AG09319 (cell line): ENCODE measurements around the gene TEDC2.

Experiments used
- DNase-seq: peaks from one replicate; pipeline ENCODE4 v3.0.0-alpha.2; 2010; ENCODE audit warnings: low read depth; ENCODE audit errors: extremely low read depth
- CTCF ChIP-seq: IDR thresholded peaks from 2 replicates; pipeline ENCODE4 v1.5.1; 2011; ENCODE audit warnings: low read depth, mild to moderate bottlenecking, inconsistent platforms, low read length, moderate library complexity

The TEDC2 gene

GRCh38 chr16:2507665-2508064 is 47.8 kb downstream of the TEDC2 start:
- no peak for DNase-seq
- TF ChIP-seq CTCF, result no peak

- no peak for DNase-seq
- no peak for TF ChIP-seq CTCF
These were observed 49.0 kb downstream of the TEDC2 start for GRCh38 chr16:2508722-2509400.

GRCh38 chr16:2511128-2511800 is 51.4 kb downstream of the TEDC2 start:
- no peak for TF ChIP-seq CTCF

GRCh38 chr16:2511996-2512734 is 52.3 kb downstream of the TEDC2 start:
- DNase-seq, result no peak
- no peak for TF ChIP-seq CTCF

More at GRCh38 chr16:2511128-2511800, 51.4 kb downstream of the TEDC2 start:
- no peak for DNase-seq

GRCh38 chr16:2512735-2513404 is 53.0 kb downstream of the TEDC2 start:
- DNase-seq, result no peak

More at GRCh38 chr16:2512735-2513404, 53.0 kb downstream of the TEDC2 start:
- TF ChIP-seq CTCF, result no peak; the same call in 1 of the 2 replicates
